HK-2 (cell line): ENCODE measurements around the gene SLC16A3.

Experiments
- DNase-seq: peaks from one replicate; pipeline ENCODE4 v3.0.0-alpha.2; 2018; ENCODE audit not compliant: unreplicated experiment

SLC16A3 gene

DNA sequence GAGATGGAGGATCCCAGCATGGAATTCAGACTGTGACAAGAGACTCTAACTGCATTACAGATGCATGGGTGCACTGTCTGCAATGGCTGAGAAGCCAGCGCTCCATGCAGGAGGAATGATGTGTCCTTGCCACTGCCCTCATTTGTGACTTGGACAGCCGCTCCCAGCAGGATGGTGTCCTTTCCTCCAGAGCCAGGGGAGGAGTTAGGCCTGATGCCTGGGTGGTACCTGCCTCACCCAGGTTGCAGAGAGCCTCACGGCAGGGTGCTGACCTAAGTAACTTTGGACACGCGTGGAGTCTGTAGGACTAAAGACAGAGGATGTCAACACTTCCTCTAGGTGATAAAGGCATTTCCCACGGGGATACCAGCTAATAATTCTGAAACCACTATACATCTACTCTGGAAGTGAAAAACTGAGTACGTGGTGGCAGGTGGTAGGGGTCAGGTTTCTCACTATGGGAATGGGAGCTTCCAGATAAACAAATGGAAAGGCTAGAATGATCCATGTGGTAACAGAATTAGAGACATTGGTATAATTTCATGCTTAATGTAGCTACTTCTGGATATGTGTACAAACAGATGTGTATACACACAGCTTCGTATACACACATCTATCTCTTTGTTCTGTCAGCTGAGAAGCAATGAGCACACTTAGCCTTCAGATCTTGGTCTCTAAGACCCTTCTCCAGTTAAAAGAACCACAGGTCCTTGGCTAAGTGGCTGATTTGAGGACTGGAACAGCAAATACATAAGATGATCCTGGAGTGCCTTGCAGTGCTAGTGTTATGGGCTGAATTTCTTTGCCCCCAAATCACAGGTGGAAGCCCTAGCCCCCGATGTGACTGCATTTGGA lies 58.4 kb downstream of the SLC16A3 start:
- DNase-seq = no peak

DNA sequence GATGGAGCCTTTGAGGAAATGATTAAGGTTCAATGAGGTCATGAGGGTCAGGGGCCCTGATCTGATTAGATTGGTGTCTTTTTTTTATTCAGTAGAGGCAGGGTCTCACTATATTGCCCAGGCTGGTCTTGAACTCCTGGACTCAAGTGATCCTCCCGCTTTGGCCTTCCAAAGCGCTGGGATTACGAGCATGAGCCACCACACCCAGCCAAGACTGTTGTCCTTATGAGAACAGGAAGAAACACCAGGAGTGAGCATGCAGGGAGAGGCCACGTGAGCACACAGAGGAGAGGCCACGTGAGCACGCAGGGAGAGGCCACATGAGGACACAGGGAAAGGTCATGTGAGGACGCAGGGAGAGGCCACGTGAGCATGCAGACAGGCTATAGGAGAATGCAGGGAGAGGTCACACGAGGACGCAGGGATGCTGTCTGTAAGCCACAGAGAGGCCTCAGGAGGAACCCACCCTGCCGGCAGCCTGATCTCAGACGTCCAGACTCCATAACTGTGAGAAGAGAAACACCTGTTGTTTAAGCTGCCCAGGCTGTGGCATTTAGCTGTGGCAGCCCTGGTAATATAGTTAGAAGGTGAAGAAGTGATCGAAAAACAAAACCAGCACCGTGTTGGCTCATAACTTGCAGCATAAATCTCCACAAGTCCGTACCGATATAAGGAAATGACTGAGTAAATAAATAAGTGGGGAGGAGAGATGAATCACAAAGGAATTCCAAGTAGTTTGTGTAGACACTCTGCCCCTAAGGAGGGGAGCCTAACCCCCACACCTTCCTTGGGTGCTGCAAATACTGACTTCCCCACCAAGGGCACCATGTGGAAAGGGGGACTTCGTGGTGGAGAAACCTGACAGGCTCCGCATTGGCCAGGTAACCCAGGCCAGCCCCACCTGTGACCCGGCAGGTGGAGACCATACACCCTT lies 59.3 kb downstream of the SLC16A3 start:
- peak; percentile 42 for DNase-seq
